Stimulated activated CD8-positive, alpha-beta memory T cell treated with anti-CD3 and anti-CD28 coated beads, Interleukin-4, amount 100 ng/mL, for 24 hours (primary cell): ENCODE results near the gene CHAT.
A peak's percentile ranks its signal among the peaks of the same experiment; 100 is the strongest.

Experiments used
- DNase-seq: peaks from one replicate; pipeline ENCODE4 v3.0.0-alpha.2; 2020; ENCODE audit warnings: low read depth

The CHAT gene

DNA sequence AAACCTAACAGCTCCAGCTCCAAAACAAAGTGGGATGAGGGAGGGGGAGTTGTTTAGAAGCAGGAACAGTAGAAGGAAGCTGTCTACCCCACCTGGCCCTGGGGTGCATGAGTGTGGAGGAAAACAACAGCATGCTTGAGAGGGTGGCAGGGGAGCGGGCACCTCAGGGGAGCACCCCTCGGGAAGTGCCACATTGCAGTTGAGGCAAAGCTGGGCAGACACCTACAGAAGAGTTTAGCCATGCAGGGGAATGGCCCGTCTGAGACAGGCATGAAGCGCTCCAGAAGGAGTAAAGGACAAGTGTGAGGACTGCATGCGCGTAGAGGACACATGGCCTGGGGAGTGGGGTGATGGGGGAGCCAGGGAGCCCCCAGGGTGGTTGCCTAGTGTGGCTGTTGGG, 18.1 kb downstream of the CHAT start:
- DNase-seq, result no peak

DNA sequence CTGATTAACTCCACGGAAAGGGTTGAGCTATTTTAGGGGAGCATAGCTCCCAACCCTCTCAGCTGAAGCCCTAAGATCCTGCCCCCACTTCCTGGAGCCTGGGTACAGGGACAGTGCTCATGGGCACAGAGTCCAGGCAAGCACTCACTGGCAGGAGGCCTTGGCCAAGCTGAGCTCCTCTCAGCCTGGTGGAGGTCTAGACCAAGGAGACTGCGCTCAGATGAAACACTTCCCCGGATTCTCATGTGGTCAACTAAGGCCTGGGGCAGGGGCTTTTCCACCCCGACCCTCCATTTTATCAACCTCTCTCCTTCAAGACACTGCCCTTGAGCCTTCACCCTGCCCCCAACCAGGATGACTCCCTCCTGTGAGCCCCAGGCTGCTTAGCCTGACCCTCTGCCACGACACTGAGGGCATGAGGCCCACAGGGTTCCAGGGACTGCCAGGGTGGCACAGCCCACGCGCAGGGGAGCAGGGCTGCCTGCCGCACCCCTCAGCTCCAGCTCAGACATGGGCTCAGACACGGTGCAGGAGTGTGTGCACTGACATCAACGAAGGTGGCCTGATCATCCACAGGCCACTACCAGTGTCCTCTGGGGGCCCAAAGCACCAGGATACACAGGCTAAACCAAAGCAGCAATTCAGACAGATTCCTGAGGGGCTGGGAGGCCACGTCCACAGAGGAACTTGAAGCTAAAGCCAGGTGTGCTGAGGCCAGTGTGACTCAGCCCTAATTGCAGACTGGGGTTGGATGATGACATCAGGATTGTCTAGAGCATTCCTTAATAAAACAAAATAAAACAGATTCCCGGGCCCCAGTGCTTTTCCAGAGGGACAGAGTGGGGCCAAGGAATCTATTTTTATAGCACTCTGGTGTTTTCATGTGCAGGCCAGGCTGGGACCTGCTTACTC, 18.8 kb downstream of the CHAT start:
- no peak for DNase-seq

- no peak for DNase-seq
Observed at GRCh38 chr10:49633327-49634068, 19.7 kb downstream of the CHAT start.

DNA sequence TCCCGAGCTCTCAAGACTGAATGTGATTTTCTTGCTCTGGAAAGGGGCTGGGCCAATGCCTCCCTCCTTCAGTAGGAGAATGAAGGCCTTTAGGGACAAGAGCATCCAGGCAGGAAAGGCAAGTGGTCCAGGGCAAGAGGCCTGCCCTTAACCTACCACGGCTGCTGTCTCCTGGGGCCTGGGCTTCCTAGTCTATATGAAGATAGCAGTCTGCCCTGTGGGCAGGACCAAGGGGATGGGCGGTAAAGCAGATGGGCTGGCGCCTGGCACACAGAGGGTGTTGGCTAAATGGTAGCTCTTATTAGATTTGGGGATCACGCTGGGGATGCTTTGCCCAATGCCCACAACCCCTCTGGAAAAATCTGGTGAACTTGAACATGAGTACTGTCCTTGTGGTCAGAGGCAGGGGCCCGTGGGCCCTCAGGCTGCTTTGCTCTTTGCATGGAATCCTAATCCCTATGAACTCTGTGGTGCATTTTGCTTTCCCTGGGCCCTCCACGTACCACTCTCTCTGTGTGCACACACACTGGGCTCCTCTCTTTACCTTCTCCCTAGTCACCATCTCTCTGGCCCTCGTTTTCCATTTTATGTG, 20.3 kb downstream of the CHAT start:
- DNase-seq, result no peak

DNA sequence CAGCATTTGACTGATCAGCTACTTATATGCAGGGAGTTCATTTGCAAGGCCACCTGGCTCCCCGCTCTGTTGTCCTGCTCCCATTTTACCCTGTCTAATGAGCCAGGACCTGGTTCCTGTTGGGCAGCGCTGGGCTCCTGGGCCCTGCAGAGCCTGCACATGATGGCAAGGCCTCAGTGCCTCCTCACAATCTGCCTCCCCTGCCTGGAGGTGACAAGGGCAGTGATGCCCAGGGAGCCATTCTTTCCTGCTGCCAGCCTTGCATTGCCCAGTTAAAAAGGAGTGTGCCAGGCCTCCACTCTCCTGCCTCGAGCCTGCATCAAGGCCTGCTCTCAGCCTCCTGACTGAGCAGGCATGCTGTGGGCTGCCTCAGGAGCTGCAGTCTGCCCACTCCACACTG, 28.5 kb downstream of the CHAT start:
- DNase-seq, result no peak

DNA sequence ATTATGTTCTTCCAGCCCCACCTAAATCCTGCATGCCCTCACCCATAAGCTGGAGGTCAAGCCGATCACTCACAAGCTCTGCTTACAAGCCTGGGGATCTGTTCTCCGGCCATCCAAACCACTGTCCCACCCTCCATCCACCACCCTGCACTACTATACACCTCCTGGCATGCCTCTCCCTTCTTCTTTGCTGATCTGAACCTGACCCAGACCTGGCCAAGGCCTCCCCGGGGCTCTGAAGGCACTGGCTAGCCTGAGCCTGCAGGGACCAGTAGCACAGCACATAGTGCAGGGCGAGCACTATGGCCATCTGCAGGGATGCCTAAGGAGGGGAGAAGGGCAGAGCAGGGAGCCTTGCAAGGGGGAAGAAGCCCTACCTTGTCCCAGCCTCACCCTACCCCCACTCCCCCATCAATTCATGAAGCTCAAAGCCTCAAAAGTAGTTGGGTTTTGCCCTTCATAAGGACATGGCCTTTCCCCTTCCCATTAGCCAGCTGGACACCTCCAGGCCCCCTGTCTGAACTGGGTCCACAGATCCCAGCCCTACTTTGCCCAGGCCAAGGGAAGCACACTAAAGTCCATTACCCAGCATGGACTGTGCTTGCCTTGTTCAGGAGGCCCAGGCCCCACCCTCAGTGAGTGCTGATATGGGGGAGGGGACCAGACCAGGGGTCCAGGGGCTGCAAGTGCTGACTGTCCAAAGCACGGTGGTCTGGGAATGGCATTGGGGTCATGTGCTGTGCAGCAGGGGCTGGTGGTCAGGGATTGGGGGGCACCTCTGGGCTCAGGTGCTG, 29.6 kb downstream of the CHAT start:
- DNase-seq, result no peak

DNA sequence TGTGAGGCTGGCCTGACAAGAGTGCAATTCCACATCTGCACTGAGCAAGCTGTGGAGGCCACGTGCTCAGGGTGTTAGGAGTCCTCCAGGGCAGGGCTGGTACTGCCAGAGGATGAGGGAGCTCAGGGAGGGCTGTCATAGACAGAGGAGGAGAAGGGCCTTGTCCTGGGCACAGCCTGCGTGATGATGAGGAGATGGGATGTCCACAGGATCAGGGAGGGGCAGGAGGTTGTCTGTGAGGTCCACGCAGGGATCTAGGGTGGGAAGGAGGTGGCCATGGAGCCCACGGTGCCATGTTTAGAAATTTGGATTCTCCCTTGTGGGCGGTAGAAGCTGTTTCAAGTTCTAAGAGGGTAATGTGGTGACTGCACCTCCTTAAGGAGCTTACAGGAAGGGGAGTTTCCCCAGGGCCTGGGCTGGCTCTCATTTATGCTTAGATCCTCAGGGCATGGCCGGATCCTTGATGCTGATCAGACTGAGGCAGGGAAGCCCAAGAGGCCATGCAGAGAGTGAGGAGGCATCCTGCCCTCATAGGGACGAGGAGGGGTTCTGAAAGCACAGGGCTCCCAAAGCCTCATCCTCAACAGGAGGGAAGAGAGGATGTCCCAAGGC, 30.3 kb downstream of the CHAT start:
- DNase-seq, result no peak

- DNase-seq, result no peak
Observed at GRCh38 chr10:49645417-49645816, 31.6 kb downstream of the CHAT start.

GRCh38 chr10:49645871-49646870, 32.3 kb downstream of the CHAT start:
- DNase-seq, result no peak

- DNase-seq, result no peak
Observed at GRCh38 chr10:49647554-49647953, 33.7 kb downstream of the CHAT start.

DNA sequence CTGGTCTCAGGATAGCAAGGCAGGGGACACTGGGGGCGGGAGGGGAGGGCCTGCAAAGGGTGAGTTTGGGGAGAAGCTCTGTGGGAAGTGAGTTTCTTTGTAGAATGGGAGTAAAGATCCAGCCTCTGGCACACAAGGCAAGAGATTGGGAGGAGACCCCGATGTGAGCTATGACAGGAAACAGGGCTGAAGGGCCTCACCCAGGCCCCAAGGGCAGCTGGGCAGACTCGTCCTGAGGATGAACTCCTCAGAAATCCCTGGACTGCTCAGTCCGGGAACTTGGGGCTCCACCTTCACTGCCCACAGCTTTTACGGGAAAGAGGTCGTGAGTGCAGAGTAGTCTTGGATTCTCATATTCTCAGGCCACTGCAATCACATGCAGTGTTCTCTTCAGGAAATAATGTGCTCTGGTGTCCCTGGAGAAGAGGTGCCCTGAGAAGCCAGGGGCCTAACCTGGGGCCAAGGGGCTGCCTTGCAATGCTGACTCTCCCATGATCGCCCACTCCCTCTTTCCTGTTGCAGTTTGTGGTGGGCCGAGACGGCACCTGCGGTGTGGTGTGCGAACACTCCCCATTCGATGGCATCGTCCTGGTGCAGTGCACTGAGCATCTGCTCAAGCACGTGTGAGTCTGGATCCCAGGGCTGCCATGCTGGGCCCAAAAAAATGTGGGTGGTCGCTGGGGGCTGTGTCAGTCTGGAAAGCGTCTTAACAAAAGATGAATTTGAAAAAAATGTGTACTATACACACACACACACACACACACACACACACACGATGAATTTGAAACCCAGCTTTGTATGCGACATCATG, 34.4 kb downstream of the CHAT start:
- DNase-seq, result no peak

- peak; percentile 19 for DNase-seq
Observed at GRCh38 chr10:49649294-49649693, 35.5 kb downstream of the CHAT start.

DNA sequence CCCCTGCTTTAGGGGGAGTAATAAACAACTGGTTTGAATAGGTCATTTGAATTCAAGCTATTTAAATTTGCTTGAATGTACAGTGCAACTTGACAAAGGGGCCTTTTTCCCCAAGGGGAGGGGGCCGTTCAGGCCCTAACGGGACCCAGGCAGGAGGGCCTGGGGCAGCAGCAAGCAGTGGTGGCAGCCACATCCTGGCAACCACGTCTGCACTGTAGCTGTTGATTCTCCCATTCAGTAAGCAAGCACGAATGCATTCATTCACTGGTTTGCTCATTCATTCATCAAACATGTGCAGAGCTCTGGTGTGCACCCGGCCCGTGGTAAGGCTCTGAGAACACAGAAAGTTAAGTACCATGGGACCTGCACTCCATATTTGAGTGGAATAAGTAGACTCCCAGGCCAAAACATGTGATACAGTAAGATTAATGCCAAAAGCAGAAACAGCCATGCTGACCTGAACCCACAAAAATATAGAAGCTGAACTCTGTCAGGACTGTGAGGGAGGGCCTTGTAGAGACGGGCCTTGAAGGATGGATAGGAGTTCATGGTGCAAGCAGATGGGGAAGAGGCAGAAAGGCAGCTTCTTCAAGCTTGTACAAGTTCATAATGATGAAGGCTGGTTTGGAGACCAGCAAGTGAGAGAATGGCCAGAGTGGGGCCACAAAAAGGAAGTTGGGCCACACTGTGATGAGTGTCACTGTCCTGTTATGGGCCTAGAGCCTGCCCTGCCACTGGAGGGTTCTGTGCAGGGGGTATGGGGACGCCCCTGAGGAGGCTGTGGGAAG, 36.3 kb downstream of the CHAT start:
- no peak for DNase-seq

- DNase-seq, result no peak
Observed at GRCh38 chr10:49650724-49651034, 36.8 kb downstream of the CHAT start.

- DNase-seq, result no peak
Observed at GRCh38 chr10:49651039-49651835, 37.4 kb downstream of the CHAT start.

DNA sequence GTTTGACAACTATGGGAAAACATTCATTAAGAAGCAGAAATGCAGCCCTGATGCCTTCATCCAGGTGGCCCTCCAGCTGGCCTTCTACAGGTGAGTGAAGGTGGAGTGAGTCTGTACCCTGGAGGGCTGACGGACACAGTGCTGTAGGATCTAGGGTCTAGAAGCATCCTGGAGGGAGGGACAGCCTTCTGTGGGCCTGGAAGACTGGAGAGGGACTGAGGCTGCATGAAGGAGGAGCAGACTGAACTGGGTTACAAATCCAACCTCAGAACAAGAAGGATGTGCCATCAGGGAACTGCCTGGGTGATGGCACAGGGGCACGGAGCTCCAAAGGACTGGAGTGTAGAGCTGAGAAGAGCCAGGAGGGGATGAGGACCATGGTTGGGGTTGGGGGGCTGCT, 38.1 kb downstream of the CHAT start:
- no peak for DNase-seq

DNA sequence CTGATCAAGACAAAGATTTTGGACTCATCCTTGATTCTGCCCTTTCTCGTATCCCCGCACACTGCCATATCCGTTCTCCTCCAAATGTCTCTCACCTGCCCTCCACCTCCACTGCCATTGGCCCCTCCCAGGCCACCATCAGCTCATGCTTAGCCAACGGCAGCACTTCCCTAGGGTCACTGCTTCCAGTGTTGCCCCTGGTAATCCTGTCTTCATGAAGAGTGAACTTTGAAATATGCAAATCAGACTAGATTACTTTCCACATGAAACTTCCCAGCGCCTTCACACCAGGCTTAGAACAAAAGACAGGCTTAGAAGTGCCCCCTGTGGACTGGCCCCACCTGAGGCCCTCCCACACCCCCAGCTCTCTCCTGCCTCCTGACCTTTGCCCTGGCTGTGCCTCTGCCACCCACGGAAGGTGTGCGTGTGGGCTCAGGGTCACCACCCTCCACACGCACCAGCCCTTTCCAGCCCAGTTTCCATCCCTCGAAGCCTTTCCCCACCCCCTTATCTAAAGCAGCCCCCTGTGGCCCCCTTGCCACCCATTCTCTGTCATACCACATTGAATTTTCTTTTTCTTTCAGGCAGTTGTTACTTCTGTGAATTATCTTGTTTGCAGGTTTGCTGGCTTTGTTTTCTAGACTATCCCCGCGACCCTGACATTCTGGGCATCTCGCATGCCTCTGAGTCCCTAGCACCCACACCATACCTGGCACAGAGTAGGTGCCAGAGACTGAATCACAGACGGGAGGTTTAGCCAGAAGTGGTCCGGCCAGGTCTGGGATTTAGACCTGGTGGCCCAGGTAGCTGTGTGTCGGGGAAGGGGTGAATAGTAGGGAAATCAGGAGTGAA, 38.8 kb downstream of the CHAT start:
- no peak for DNase-seq
